Colonic mucosa (tissue), 4 donors: ENCODE measurements around the gene ANKRD34A. TPM values are rescaled to one million over a fixed set of nuclear protein-coding genes. Genes with fewer than 3 reads are reported as not detected.

Experiments used
- DNase-seq: peaks from one replicate; pipeline ENCODE4 v3.0.0-alpha.2; 2020
- H3K27ac ChIP-seq: fragments of 200-600 bp; one replicate; pipeline ENCODE4 v1.8.0; 2021
- H3K27me3 ChIP-seq: fragments of 200-600 bp; one replicate; pipeline ENCODE4 v1.8.0; 2021
- H3K36me3 ChIP-seq: fragments of 200-600 bp; one replicate; pipeline ENCODE4 v1.8.0; 2021
- H3K4me1 ChIP-seq: fragments of 200-600 bp; one replicate; pipeline ENCODE4 v1.8.0; 2021; ENCODE audit warnings: mild to moderate bottlenecking
- H3K4me3 ChIP-seq: fragments of 200-600 bp; one replicate; pipeline ENCODE4 v1.8.0; 2021
- H3K9ac ChIP-seq, 2 donors: one replicate each; pipeline ENCODE4 v1.7.0; 2013; ENCODE audit warnings: control low read depth in 2 of 2, low read depth in 2 of 2, low read length in 2 of 2
- H3K9me3 ChIP-seq: fragments of 200-600 bp; one replicate; pipeline ENCODE4 v1.8.0; 2021
- intact Hi-C: fragments of 100-400 bp; cut with DNase I; formaldehyde crosslinking; loops from one replicate; pipeline ENCODE4 v1.14.1; 2022
- total RNA-seq, 2 donors: library from RNA; stranded (reverse); fragmentation: NEBNext Ultra II Directional in 1 of 2; extraction: Animal tissue kit (Norgen Biotek cat#: 25700) in 1 of 2; gene quantifications; one replicate each; pipeline ENCODE4 v1.2.1, GENCODE V29; 2021
- TF ChIP-seq, protein P1 (sequence below): fragments of 200-600 bp; IDR thresholded peaks from one replicate; pipeline ENCODE4 v1.8.0; 2022; ENCODE audit warnings: antibody characterized with exemption, mild to moderate bottlenecking
- donor health status: healthy.
- donor health status: DM: no; HTN: no; CAD: no.
- donor health status: DM: no; HTN: no; CAD: no.

Gene ANKRD34A
- total RNA-seq, 2 donors from 2014 or later, result 0.21 to 0.44 TPM

DNA sequence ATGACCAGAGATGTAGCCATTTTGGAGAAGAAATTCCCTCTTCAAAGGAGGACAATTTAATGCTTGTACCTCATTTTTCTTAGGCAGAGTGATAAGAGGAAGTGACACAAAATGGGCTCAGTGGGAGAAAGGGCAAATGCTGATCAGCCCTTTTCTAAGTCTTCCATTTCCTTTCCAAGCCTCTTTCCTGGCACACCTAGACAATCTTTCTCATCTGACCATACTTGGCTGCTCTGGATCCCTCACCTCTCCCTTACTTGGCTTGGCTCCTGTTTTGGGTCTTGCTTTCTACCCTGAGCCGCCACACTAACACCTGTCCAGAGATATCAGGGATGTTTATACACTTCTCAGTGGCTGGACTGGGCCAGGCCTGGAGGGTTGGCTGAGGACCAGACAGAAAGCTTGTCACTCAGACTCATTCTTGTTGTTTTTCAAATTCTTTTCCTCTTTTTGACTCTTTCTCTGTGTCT is 18.9 kb upstream of the ANKRD34A start:
- TF ChIP-seq, protein P1, sequence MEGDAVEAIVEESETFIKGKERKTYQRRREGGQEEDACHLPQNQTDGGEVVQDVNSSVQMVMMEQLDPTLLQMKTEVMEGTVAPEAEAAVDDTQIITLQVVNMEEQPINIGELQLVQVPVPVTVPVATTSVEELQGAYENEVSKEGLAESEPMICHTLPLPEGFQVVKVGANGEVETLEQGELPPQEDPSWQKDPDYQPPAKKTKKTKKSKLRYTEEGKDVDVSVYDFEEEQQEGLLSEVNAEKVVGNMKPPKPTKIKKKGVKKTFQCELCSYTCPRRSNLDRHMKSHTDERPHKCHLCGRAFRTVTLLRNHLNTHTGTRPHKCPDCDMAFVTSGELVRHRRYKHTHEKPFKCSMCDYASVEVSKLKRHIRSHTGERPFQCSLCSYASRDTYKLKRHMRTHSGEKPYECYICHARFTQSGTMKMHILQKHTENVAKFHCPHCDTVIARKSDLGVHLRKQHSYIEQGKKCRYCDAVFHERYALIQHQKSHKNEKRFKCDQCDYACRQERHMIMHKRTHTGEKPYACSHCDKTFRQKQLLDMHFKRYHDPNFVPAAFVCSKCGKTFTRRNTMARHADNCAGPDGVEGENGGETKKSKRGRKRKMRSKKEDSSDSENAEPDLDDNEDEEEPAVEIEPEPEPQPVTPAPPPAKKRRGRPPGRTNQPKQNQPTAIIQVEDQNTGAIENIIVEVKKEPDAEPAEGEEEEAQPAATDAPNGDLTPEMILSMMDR, result no peak
- Histone ChIP-seq H3K4me3 (no peak overlapping the region), H3K9ac (peak overlapping the region in 1 of 2 donors; percentile 60), H3K27me3 (no peaks in the 10 kb centered on the region), H3K36me3 (no peaks in the 10 kb centered on the region), H3K9me3 (no peaks in the 10 kb centered on the region), H3K4me1 (peaks cover 24% of the 10 kb centered on the region), H3K27ac (peak overlapping the region; percentile 79)
- DNase-seq, result peak; percentile 69
- intact Hi-C loops, result no loop called here

DNA sequence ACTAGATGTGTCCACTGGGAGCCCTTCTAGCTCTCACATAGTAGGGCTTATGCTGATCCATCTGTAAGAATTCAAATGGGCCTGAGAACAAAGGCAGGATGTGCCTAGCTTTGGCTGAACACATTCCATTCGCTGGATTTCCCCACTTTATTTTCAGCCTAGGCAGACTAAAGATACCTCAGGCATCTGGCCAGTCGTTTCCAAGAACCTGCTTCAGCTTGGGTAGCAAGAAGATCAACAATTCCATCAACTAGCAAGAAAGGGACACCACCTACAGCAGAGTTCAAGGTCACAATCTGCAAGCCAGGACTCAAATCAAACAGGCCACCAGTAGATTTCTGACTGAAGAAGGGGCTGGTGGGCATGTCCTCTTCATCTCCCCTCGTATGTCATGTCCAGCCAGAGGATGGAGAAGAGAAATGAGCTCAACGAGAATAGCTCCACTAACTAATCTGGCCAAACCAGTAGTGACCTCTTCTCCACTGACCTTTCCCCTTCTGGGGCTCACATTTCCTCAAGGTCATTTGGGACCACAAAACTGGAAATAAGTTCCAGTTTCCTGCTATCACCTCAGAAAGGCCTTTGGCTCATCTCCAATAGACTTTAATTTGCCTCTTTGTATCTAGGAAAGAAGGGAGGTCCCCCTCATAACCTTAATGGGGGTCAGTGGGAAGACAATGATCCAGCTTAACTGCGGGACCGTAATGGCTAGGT is 17.8 kb upstream of the ANKRD34A start:
- no peaks in the 10 kb centered on the region for H3K27me3 ChIP-seq
- intact Hi-C loops, result no loop called here
- no peak for DNase-seq
- TF ChIP-seq, protein P1, result no peak
- peak overlapping the region in 1 of 2 donors; percentile 19 for H3K9ac ChIP-seq
- H3K27ac ChIP-seq, result no peak overlapping the region
- no peaks in the 10 kb centered on the region for H3K9me3 ChIP-seq
- H3K4me3 ChIP-seq, result no peak overlapping the region
- H3K4me1 ChIP-seq, result peaks cover 33% of the 10 kb centered on the region
- no peaks in the 10 kb centered on the region for H3K36me3 ChIP-seq

DNA sequence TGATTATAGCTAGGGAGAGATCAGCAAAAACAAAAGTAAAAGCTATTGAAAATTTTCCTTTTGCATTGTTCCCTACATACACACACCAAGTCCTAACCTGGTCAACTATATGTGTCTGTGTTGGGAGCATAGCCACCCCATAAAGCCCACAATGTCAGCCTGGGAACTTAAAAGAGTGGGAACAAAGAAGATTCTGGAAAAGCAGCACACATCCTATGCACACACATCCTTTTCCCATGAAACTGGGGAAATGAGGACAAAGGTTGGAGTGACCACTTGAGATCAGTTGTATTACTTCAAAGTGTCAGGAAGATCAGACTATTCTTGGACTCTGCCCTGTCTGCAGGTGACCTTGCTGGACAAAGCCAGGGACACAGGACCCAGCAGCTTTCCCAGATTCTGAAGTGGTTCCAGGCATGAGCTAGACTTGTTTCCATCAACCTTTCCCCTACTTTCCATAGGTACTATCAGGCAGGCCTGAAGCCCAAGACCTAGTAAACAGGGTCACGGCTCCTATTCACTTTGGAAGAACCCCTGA is 16.2 kb upstream of the ANKRD34A start:
- Histone ChIP-seq H3K9ac (peak overlapping the region in 1 of 2 donors; percentile 76), H3K9me3 (no peaks in the 10 kb centered on the region), H3K36me3 (no peaks in the 10 kb centered on the region), H3K4me1 (peaks cover 33% of the 10 kb centered on the region), H3K4me3 (no peak overlapping the region), H3K27ac (peak overlapping the region; percentile 99), H3K27me3 (no peaks in the 10 kb centered on the region)
- intact Hi-C loops, result no loop called here
- no peak for DNase-seq
- TF ChIP-seq, protein P1, result no peak

DNA sequence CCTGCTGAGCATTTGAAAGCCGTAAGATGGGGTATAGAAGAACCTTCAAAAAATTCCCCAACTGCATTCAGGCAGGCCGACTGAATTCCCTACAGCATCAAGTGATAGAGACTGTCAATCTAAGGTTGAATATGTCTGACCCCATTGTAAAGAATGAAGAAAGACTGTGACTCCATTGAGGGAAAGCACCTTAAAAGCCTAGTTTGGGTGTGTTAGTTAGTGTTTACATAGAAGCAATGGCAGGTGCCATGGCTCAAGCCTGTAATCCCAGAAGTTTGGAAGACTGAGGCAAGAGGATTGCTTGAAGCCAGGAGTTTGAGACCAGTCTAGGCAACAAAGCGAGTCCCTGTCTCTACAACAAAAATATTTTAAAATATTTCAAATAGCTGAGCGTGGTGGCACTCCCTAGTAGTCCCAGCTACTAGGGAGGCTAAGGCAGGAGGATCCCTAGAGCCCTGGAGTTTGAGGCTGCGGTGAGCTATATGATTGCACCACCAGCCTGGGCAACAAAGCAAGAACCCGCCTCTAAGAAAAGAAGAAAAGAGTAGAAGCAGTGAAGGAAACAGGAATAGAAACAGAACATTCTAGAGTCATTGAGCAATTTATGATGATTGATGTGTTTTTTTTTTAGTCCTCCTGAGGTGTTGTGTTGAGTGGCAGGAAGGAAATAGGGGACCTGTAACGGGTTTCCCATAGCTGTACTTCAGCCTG is 15.5 kb upstream of the ANKRD34A start:
- no peaks in the 10 kb centered on the region for H3K36me3 ChIP-seq
- intact Hi-C loops, result no loop called here
- peaks cover 33% of the 10 kb centered on the region for H3K4me1 ChIP-seq
- peak overlapping the region; percentile 99 for H3K27ac ChIP-seq
- H3K4me3 ChIP-seq, result no peak overlapping the region
- TF ChIP-seq, protein P1, result no peak
- no peaks in the 10 kb centered on the region for H3K9me3 ChIP-seq
- peak overlapping the region in 1 of 2 donors; percentile 76 for H3K9ac ChIP-seq
- H3K27me3 ChIP-seq, result no peaks in the 10 kb centered on the region
- no peak for DNase-seq

DNA sequence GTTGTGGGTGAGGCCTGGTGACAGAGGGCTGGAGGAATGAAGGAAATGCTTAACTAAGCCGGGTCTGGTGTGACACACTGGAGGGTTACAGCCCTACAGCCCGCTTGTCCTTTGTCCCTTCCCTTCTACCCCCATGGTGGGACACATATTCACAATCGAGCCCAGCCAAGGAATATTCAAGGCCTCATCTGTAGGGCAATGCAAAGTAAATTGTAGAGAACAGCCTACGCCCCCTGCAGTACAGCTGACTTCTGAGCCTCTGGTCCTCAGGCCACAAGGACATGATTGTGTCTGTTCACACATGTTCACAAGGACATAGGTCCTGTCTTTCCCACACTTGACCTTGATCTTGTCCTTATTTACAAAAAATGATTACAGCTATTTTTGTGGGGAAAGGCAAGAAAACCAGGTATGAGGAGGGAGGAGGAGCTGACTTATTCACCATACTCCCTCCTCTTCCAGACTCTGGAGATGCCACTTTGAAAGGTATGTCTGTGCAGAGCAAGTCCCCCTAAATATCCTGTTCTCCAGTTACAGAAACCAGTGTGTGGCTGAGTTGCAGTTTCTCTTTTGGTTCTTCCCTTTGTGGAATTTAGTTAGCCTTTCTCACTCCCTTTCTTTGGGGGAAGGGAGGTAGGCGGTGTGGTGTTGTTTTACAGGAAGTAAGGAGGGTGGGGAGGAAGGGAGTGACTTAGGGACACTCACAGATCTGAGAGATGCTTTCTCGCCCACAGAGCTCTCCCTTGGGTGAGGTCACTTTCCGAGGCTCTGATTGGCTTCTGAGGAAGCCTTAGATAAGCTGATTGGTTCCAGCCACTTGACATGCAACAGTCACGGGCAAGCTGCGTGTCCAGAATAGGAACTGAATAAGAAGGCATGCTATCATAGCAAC is 14.7 kb upstream of the ANKRD34A start:
- intact Hi-C loops, result no loop called here
- no peaks in the 10 kb centered on the region for H3K36me3 ChIP-seq
- H3K27me3 ChIP-seq, result no peaks in the 10 kb centered on the region
- peaks cover 33% of the 10 kb centered on the region for H3K4me1 ChIP-seq
- DNase-seq, result peak; percentile 96
- peak overlapping the region; percentile 0 for H3K4me3 ChIP-seq
- peak overlapping the region; percentile 65 to 91 for H3K9ac ChIP-seq
- H3K27ac ChIP-seq, result peak overlapping the region; percentile 99
- H3K9me3 ChIP-seq, result no peaks in the 10 kb centered on the region
- TF ChIP-seq, protein P1, result no peak
